Gastroesophageal sphincter (tissue), 3 donors: ENCODE data around the gene ZNF91.
"Not testable (repeated sequence)": the region's sequence is repeated elsewhere in the genome, so short reads cannot be mapped to it uniquely, and the experiment has no call there.

Experiments used
- EP300 ChIP-seq: sonication (generic); formaldehyde crosslinking; IDR thresholded peaks from one replicate; pipeline ENCODE4 v1.6.1; 2017; ENCODE audit warnings: antibody characterized with exemption, mild to moderate bottlenecking
- POLR2A ChIP-seq, 2 donors: fragments of 450-650 bp; IDR thresholded peaks; one replicate each; pipeline ENCODE4 v1.6.1; 2017; ENCODE audit warnings: antibody characterized with exemption in 2 of 2, mild to moderate bottlenecking in 2 of 2, moderate library complexity in 1 of 2
- POLR2AphosphoS5 ChIP-seq: sonication (generic); formaldehyde crosslinking; IDR thresholded peaks from one replicate; pipeline ENCODE4 v1.6.1; 2017; ENCODE audit warnings: antibody characterized with exemption
- TF ChIP-seq, protein P1 (sequence below), 4 experiments: fragments of 200-600 bp in 2 of 4; fragments of 450-650 bp in 2 of 4; sonication (generic) in 1 of 4; IDR thresholded peaks; one replicate each; pipeline ENCODE4 v1.5.1; 2017 to 2019; ENCODE audit warnings: antibody characterized with exemption in 4 of 4, mild to moderate bottlenecking in 2 of 4, moderate library complexity in 2 of 4

DNA sequence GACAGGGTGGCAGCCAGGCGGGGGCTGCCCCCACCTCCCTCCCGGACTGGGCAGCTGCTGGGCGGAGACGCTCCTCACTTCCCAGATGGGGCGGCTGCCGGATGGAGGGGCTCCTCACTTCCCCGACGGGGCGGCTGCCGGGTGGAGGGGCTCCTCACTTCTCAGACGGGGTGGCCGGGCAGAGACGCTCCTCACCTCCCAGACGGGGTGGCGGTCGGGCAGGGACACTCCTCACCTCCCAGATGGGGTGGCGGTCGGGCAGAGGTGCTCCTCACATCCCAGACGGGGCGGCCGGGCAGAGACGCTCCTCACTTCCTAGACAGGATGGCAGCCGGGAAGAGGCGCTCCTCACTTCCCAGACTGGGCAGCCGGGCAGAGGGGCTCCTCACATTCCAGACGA lies 105.3 kb downstream of the ZNF91 start:
- not testable (repeated sequence) for TF ChIP-seq EP300; POLR2A (IDR thresholded peaks at IDR 0.05); POLR2AphosphoS5
- TF ChIP-seq, protein P1, sequence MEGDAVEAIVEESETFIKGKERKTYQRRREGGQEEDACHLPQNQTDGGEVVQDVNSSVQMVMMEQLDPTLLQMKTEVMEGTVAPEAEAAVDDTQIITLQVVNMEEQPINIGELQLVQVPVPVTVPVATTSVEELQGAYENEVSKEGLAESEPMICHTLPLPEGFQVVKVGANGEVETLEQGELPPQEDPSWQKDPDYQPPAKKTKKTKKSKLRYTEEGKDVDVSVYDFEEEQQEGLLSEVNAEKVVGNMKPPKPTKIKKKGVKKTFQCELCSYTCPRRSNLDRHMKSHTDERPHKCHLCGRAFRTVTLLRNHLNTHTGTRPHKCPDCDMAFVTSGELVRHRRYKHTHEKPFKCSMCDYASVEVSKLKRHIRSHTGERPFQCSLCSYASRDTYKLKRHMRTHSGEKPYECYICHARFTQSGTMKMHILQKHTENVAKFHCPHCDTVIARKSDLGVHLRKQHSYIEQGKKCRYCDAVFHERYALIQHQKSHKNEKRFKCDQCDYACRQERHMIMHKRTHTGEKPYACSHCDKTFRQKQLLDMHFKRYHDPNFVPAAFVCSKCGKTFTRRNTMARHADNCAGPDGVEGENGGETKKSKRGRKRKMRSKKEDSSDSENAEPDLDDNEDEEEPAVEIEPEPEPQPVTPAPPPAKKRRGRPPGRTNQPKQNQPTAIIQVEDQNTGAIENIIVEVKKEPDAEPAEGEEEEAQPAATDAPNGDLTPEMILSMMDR (IDR thresholded peaks at IDR 0.05) = not testable (repeated sequence)
